ENCODE measurements around the gene CLEC14A.

CLEC14A gene

DNA sequence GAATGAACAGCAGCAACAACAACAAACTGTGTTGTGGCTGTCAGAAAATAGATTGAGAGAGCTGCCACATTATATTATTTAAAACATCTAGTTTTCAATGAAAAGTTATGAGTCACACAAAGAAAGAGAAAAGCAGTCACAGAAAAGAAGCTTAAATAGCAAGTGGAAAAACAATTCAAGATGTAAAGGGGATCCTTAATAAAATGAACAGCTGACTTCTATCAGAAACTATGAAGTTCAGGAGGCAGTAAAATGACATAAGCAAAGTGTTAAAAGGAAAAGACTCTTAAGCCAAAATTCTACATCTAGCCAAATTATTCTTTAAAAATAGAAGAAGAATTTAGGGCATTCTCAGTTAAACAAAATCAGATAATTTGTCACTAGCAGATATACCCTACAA is 5.6 kb downstream of the CLEC14A start:
- TF ChIP-seq, protein P1, sequence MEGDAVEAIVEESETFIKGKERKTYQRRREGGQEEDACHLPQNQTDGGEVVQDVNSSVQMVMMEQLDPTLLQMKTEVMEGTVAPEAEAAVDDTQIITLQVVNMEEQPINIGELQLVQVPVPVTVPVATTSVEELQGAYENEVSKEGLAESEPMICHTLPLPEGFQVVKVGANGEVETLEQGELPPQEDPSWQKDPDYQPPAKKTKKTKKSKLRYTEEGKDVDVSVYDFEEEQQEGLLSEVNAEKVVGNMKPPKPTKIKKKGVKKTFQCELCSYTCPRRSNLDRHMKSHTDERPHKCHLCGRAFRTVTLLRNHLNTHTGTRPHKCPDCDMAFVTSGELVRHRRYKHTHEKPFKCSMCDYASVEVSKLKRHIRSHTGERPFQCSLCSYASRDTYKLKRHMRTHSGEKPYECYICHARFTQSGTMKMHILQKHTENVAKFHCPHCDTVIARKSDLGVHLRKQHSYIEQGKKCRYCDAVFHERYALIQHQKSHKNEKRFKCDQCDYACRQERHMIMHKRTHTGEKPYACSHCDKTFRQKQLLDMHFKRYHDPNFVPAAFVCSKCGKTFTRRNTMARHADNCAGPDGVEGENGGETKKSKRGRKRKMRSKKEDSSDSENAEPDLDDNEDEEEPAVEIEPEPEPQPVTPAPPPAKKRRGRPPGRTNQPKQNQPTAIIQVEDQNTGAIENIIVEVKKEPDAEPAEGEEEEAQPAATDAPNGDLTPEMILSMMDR (IDR thresholded peaks at IDR 0.05; ENCODE audit: low read depth, low read length): no peak

GRCh38 chr14:38248321-38249028 is 7.4 kb downstream of the CLEC14A start:
- TF ChIP-seq, protein P1 (IDR thresholded peaks at IDR 0.05; ENCODE audit: low read depth, low read length): no peak
- H3K4me3 ChIP-seq (ENCODE audit: low read depth, low read length): no peak overlapping the region

More for the DNA sequence above, 5.6 kb downstream of the CLEC14A start:
- H3K4me3 ChIP-seq (ENCODE audit: low read depth, low read length): no peak overlapping the region

GRCh38 chr14:38243696-38244240 is 12.1 kb downstream of the CLEC14A start:
- TF ChIP-seq, protein P1 (IDR thresholded peaks at IDR 0.05; ENCODE audit: low read depth, low read length): no peak
- no peak overlapping the region for H3K4me3 ChIP-seq (ENCODE audit: low read depth, low read length)

DNA sequence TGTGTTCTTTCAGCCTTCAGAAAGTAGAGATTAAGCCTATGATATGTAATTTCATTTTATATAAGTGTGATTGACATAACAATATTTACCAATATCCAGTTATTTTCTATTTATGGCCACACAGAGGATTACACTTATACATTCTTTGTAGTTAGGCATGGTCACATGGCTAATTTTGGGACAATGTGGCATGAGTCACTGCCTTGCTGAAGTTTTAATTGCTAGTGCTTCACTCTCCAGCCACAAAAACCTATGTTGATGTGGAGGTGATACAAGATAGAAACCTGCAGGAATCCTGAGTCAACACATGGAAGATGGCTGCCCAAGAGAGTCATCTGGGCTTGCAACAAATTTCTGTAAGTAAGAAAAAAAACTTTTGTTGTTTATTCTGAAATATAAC is 17.0 kb downstream of the CLEC14A start:
- TF ChIP-seq, protein P1 (IDR thresholded peaks at IDR 0.05; ENCODE audit: low read depth, low read length): no peak
- no peak overlapping the region for H3K4me3 ChIP-seq (ENCODE audit: low read depth, low read length)

DNA sequence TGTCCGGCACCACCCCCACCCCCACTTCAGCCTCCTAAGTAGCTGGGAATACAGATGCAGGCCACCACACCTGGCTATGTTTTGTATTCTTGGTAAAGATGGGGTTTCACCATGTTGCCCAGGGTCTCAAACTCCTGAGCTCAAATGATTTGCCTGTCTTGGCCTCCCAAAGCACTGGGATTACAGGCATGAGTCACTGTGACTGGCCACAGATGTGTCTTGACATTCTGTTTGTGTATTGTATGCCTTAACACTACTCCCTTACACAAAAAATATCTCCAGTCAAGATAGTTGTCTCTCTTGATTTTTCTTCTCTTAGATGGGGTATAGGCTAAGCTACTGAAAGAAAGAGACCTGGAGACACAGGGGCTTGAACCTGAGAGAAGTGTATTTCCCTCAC is 17.6 kb downstream of the CLEC14A start:
- TF ChIP-seq, protein P1 (IDR thresholded peaks at IDR 0.05; ENCODE audit: low read depth, low read length): no peak
- H3K4me3 ChIP-seq (ENCODE audit: low read depth, low read length): no peak overlapping the region

- TF ChIP-seq, protein P1 (IDR thresholded peaks at IDR 0.05; ENCODE audit: low read depth, low read length): no peak
These were observed 22.7 kb downstream of the CLEC14A start for GRCh38 chr14:38233218-38233617.

DNA sequence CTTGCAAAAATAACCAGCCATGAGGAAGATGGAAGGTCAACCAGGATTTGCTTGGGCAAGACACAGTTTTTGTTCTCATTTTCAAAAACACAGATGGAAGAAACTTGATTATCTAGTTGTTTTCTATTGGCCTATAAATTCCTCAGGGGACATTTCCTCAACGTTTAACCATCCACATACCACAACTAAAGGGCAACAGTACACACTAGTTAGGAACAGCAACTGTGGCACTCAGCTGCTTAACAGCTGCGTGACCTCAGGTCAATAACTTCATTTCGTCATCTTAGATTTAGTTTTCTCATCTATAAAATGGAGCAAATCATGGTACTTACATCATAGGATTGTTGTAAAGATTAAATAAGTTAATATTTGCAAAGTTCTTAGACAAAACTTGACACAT is 29.5 kb downstream of the CLEC14A start:
- TF ChIP-seq, protein P1 (IDR thresholded peaks at IDR 0.05; ENCODE audit: low read depth, low read length): no peak
- H3K4me3 ChIP-seq (ENCODE audit: low read depth, low read length): no peak overlapping the region

More at GRCh38 chr14:38233218-38233617, 22.7 kb downstream of the CLEC14A start:
- H3K4me3 ChIP-seq (ENCODE audit: low read depth, low read length): no peak overlapping the region

Measured in WI38 (cell line).